Activated naive CD8-positive, alpha-beta T cell treated with anti-CD3 and anti-CD28 coated beads for 36 hours (primary cell): Measurements from ENCODE around the gene AGO4. TPM values are rescaled to one million over a fixed set of nuclear protein-coding genes. Genes with fewer than 3 reads are reported as not detected.
A peak's percentile ranks its signal among the peaks of the same experiment; 100 is the strongest.
"Not testable (repeated sequence)": the region's sequence is repeated elsewhere in the genome, so short reads cannot be mapped to it uniquely, and the experiment has no call there.

Source experiments
- DNase-seq: peaks from one replicate; pipeline ENCODE4 v3.0.0; 2021
- H3K27ac Mint-ChIP-seq: one replicate; pipeline ENCODE4 v1.8.0; 2022; ENCODE audit warnings: mild to moderate bottlenecking, moderate library complexity, mixed read lengths
- H3K27me3 Mint-ChIP-seq: one replicate; pipeline ENCODE4 v1.8.0; 2022; ENCODE audit warnings: mild to moderate bottlenecking, mixed read lengths
- H3K36me3 Mint-ChIP-seq: one replicate; pipeline ENCODE4 v1.8.0; 2021; ENCODE audit warnings: mild to moderate bottlenecking, mixed read lengths
- H3K4me1 Mint-ChIP-seq: one replicate; pipeline ENCODE4 v1.8.0; 2021; ENCODE audit warnings: mixed read lengths
- H3K4me3 Mint-ChIP-seq: one replicate; pipeline ENCODE4 v1.8.0; 2022; ENCODE audit warnings: mild to moderate bottlenecking, moderate library complexity, mixed read lengths
- H3K9me3 Mint-ChIP-seq: one replicate; pipeline ENCODE4 v1.8.0; 2022; ENCODE audit warnings: mixed read lengths
- total RNA-seq, 2 experiments: library from RNA; stranded (reverse); gene quantifications; one replicate each; pipeline ENCODE4 v1.2.3, GENCODE V29; 2021

AGO4 gene
- total RNA-seq, 2 experiments from 2014 or later, result 2.1 to 3.0 TPM

DNA sequence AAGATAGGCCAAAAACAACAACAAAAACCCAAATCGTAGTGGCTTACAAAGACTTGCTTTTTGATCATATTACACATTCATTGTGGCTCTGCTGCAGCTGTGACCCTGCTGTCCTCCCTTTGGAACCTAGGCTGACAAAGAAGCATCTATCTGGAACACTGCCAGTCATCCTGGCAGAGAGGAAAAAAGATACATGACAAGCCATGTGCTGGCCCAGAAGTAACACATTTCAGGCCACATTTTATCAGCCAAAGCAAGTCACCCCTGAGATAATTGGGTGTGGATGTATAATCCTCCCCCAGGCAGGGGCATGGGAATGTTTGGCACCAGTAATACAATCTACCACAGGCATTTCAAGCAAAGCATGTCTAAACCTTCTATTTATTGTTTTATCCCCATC lies 38.0 kb downstream of the AGO4 start:
- Mint-ChIP-seq H3K27me3 (no peaks in the 10 kb centered on the region), H3K4me3 (no peak overlapping the region), H3K9me3 (no peaks in the 10 kb centered on the region), H3K4me1 (no peaks in the 10 kb centered on the region), H3K36me3 (peaks cover 2% of the 10 kb centered on the region), H3K27ac (no peak overlapping the region)
- DNase-seq, result no peak

- Mint-ChIP-seq H3K4me1 (no peaks in the 10 kb centered on the region), H3K9me3 (no peaks in the 10 kb centered on the region), H3K36me3 (peaks cover 2% of the 10 kb centered on the region), H3K4me3 (no peak overlapping the region), H3K27me3 (no peaks in the 10 kb centered on the region), H3K27ac (no peak overlapping the region)
- no peak for DNase-seq
These were observed 40.2 kb downstream of the AGO4 start for GRCh38 chr1:35847935-35848565.

- Mint-ChIP-seq H3K27me3 (no peaks in the 10 kb centered on the region), H3K27ac (no peak overlapping the region), H3K9me3 (no peaks in the 10 kb centered on the region), H3K4me1 (no peaks in the 10 kb centered on the region), H3K4me3 (no peak overlapping the region), H3K36me3 (peaks cover 2% of the 10 kb centered on the region)
- no peak for DNase-seq
These were observed 42.2 kb downstream of the AGO4 start for GRCh38 chr1:35850051-35850450.

DNA sequence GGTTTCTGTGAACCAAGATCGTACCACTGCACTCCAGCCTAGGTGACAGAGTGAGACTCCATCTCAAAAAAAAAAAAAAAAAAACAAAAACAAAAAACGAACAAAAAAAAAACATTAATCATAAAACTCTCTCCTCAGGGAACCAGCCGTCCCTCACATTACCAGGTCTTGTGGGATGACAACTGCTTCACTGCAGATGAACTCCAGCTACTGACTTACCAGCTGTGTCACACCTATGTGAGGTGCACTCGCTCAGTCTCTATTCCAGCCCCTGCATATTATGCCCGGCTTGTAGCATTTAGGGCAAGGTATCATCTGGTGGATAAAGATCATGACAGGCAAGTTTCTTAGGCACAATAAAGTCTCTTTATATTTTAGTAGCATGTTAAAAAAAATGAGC lies 42.9 kb downstream of the AGO4 start:
- Mint-ChIP-seq H3K4me1 (no peaks in the 10 kb centered on the region), H3K27me3 (no peaks in the 10 kb centered on the region), H3K9me3 (no peaks in the 10 kb centered on the region), H3K4me3 (no peak overlapping the region), H3K36me3 (no peaks in the 10 kb centered on the region), H3K27ac (no peak overlapping the region)
- no peak for DNase-seq

- no peak overlapping the region for H3K27ac Mint-ChIP-seq
- no peaks in the 10 kb centered on the region for H3K27me3 Mint-ChIP-seq
- no peaks in the 10 kb centered on the region for H3K36me3 Mint-ChIP-seq
- no peaks in the 10 kb centered on the region for H3K4me1 Mint-ChIP-seq
- DNase-seq, result no peak
- no peak overlapping the region for H3K4me3 Mint-ChIP-seq
- H3K9me3 Mint-ChIP-seq, result no peaks in the 10 kb centered on the region
These were observed 43.5 kb downstream of the AGO4 start for GRCh38 chr1:35851132-35851869.

DNA sequence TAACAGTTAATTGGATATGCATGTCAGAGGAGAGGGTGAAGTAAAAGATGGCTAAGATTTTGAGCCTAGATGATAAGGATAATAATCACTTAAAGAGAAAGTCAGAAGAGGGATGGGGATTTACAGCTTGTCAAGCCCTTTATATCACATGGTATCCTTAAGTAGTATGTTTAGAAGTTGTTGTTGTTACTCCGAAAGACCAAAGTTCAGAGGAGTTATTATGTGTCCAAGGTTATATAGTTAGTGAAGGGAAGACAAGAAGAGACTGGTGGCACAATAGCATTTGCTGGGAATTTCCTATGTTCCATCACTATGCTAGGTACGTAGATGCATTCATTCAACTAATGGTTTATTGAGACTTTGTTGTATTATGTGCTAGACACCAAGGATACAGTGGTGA lies 44.4 kb downstream of the AGO4 start:
- Mint-ChIP-seq H3K27ac (no peak overlapping the region), H3K4me3 (no peak overlapping the region), H3K27me3 (no peaks in the 10 kb centered on the region), H3K36me3 (no peaks in the 10 kb centered on the region), H3K4me1 (no peaks in the 10 kb centered on the region), H3K9me3 (no peaks in the 10 kb centered on the region)
- no peak for DNase-seq

DNA sequence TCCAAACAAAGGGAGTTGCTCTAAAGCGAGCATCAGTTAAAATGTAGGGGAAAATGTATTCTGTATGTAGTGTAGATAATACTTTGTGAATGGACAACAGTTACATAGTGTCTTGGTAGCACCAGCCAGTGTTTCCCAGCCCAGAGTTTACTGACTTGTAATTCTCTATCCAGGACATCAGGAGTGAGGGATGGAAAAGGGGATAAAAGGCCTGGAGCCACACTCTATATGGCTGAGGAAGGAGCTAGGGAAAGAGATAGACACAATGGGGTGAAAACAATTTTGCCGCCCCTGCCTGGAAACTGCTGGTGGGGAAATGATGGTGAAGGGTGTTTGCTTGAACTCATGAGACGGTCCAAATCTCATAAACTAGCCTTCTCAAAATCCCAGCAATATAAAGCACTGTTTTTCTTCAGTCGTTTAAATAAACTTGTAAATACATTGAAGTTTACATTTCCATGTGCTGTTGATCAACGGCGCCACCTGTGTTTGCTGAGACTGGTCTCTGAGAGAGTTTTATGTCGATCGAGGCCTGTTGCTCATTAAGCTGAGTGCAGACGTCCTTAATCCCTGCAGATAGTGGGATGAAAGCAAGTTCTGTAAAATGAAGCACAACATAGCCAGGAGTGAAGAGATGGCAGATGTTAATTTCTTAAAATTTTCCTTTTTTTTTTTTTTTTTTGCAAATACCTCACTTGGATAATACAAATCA lies 47.3 kb downstream of the AGO4 start:
- Mint-ChIP-seq H3K9me3 (no peaks in the 10 kb centered on the region), H3K27me3 (no peaks in the 10 kb centered on the region), H3K4me3 (no peak overlapping the region), H3K4me1 (no peaks in the 10 kb centered on the region), H3K27ac (no peak overlapping the region), H3K36me3 (no peaks in the 10 kb centered on the region)
- DNase-seq, result no peak

- no peak for DNase-seq
- no peaks in the 10 kb centered on the region for H3K4me1 Mint-ChIP-seq
- no peak overlapping the region for H3K27ac Mint-ChIP-seq
- no peaks in the 10 kb centered on the region for H3K27me3 Mint-ChIP-seq
- H3K4me3 Mint-ChIP-seq, result no peak overlapping the region
- H3K36me3 Mint-ChIP-seq, result no peaks in the 10 kb centered on the region
- H3K9me3 Mint-ChIP-seq, result no peaks in the 10 kb centered on the region
These were observed 49.1 kb downstream of the AGO4 start for GRCh38 chr1:35856964-35857363.

DNA sequence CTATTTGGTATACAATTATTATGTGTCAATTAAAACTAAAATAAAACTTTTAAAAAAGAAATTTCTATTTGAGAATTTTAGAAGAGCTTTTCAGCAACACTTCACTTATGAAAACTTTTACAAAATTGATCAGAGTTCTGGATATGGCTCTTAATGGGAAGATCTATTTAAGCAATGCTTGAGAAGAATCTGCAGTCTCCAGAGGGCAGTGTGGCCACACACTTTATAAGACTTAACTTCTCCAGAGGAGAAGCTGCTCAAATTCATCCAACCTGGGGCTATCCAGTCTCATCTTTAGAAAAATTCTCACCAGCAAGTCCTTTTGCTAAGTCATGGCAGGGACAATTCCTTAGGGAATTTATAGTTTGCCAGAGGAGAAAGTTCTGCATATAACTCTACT lies 50.0 kb downstream of the AGO4 start:
- Mint-ChIP-seq H3K9me3 (no peaks in the 10 kb centered on the region), H3K36me3 (no peaks in the 10 kb centered on the region), H3K4me1 (no peaks in the 10 kb centered on the region), H3K4me3 (no peak overlapping the region), H3K27ac (no peak overlapping the region), H3K27me3 (no peaks in the 10 kb centered on the region)
- no peak for DNase-seq

DNA sequence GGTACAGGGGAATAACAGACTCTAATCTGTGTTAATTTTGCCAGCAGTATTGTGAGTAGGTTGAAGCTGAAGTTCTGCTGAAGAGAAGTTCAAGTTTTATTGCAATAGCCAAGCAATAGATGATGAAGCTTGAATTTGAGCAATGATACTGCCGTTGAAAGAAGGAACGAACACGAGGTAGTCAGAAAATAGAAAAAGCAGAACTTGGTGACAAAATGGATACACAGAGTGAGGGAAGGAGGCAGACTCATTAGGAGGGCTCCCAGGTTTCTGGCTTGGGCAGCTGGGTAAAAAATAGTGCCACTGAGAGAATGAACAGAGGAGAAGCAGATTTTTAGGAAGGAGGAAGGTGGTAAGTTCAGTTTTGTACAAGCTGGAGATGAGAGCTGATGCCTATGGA lies 52.9 kb downstream of the AGO4 start:
- Mint-ChIP-seq H3K4me1 (no peaks in the 10 kb centered on the region), H3K27ac (no peak overlapping the region), H3K36me3 (no peaks in the 10 kb centered on the region)

DNA sequence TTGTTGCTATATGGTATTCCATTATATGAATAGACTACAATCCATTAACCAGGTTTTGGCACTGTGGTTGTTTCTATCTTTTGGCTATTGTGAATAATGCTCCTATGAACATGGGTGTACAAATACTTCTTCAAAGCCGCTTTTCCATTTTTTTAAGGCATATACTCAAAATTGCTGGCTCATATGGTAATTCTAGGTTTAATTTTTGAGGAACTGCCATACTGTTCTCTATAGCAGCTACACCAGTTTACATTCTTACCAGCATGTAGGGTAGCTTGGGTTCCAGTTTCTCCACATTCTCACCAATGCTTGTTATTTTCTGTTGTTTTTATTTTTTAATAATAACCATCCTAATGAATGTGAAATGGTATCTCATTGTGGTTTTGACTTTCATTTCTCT lies 55.3 kb downstream of the AGO4 start:
- Mint-ChIP-seq H3K4me3 (no peak overlapping the region), H3K36me3 (no peaks in the 10 kb centered on the region), H3K27me3 (no peaks in the 10 kb centered on the region), H3K4me1 (no peaks in the 10 kb centered on the region), H3K27ac (no peak overlapping the region), H3K9me3 (no peaks in the 10 kb centered on the region)
- no peak for DNase-seq

More for the DNA sequence above, 52.9 kb downstream of the AGO4 start:
- Mint-ChIP-seq H3K4me3 (no peak overlapping the region), H3K9me3 (no peaks in the 10 kb centered on the region), H3K27me3 (no peaks in the 10 kb centered on the region)
- DNase-seq, result no peak

GRCh38 chr1:35863881-35864625 lies 56.2 kb downstream of the AGO4 start:
- Mint-ChIP-seq H3K27me3 (no peaks in the 10 kb centered on the region), H3K27ac (no peak overlapping the region), H3K9me3 (no peaks in the 10 kb centered on the region), H3K4me1 (no peaks in the 10 kb centered on the region), H3K4me3 (no peak overlapping the region), H3K36me3 (no peaks in the 10 kb centered on the region)
- no peak for DNase-seq

DNA sequence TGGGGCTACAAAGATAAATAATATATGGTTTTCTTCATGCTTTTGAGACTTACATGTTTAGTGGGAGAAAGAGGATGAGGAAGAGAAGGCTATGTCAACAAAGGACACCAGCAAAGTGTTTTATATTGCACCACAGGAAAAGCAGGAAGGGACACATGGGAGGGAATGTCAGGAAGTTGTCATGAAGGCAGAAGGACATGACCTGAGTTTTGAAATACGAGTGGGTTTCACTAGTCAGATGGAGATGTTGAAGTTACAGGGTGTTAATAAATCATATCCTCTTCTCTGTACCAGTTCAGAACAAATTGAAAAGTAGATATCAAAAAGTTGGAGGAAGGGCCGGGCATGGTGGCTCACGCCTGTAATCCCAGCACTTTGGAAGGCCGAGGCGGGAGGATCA lies 57.0 kb downstream of the AGO4 start:
- no peak for DNase-seq
- Mint-ChIP-seq H3K36me3 (no peaks in the 10 kb centered on the region), H3K9me3 (no peaks in the 10 kb centered on the region), H3K4me3 (no peak overlapping the region), H3K4me1 (no peaks in the 10 kb centered on the region), H3K27ac (no peak overlapping the region), H3K27me3 (no peaks in the 10 kb centered on the region)

DNA sequence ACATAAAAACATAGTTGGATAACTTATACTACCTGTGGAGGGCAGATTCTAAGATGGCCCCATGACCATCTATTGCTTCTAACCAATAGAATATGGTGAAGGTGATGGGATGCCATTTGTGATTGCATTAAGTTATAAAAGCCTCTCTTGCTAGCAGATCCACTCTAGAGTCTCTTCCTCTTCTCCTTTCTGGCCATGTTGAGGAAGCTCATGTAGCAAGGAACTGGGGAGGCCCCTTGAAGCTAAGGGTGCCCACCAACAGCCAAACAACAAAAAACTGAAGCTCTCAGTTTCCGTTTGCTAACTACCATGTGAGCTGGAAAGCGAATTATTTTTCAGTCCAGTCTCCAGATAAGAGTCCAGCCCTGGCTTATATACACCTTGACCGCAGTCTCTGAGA lies 59.2 kb downstream of the AGO4 start:
- H3K27ac Mint-ChIP-seq, result no peak overlapping the region
- no peaks in the 10 kb centered on the region for H3K4me1 Mint-ChIP-seq
- H3K4me3 Mint-ChIP-seq, result no peak overlapping the region
- H3K9me3 Mint-ChIP-seq, result no peaks in the 10 kb centered on the region
- no peaks in the 10 kb centered on the region for H3K27me3 Mint-ChIP-seq
- DNase-seq, result no peak
- H3K36me3 Mint-ChIP-seq, result no peaks in the 10 kb centered on the region

GRCh38 chr1:35869245-35869950 lies 61.6 kb downstream of the AGO4 start:
- H3K4me3 Mint-ChIP-seq, result peak overlapping the region; percentile 15
- H3K27ac Mint-ChIP-seq, H3K36me3 Mint-ChIP-seq, H3K9me3 Mint-ChIP-seq, H3K27me3 Mint-ChIP-seq, H3K4me1 Mint-ChIP-seq, DNase-seq: not testable (repeated sequence)
